H1 (cell line): ENCODE results near the gene MUSTN1. TPM values are rescaled to one million over a fixed set of nuclear protein-coding genes. Genes with fewer than 3 reads are reported as not detected.

Experiments
- CTCF ChIA-PET: fragments of 300-600 bp; sonication (Branson Sonifier 250); formaldehyde crosslinking; loops from one replicate; lab custom pipeline; 2021; ENCODE audit not compliant: partially characterized antibody; lab: Charles Lee
- POLR2A ChIA-PET: fragments of 300-600 bp; sonication (Branson Sonifier 250); formaldehyde crosslinking; loops from one replicate; lab custom pipeline; 2021; ENCODE audit warnings: inconsistent platforms; ENCODE audit not compliant: partially characterized antibody; lab: Charles Lee
- DNase-seq, 2 experiments: peaks; one replicate each; pipeline versions ENCODE4 v3.0.0 to v3.0.0-alpha.2; 2010 to 2022; ENCODE audit warnings: low spot score in 2 of 2, low read depth in 1 of 2, mixed read lengths in 1 of 2
- FAIRE-seq: peaks from 2 replicates; lab custom pipeline; 2011; peaks lifted over from hg19 to GRCh38; lab: Jason Lieb, UNC
- H2AFZ ChIP-seq: 2 replicates; pipeline ENCODE4 v1.8.1; 2012; ENCODE audit warnings: low read length, inconsistent platforms
- H2AK5ac ChIP-seq: 2 replicates; pipeline ENCODE4 v1.6.1; 2013; ENCODE audit warnings: low read depth, low read length
- H2BK120ac ChIP-seq: replicated peaks from 2 replicates; pipeline ENCODE3; 2013; ENCODE audit warnings: low read depth, low read length, inconsistent platforms
- H2BK12ac ChIP-seq: 2 replicates; pipeline ENCODE4 v1.6.1; 2013; ENCODE audit warnings: low read depth, low read length
- H2BK15ac ChIP-seq: 2 replicates; pipeline ENCODE4 v1.6.1; 2013; ENCODE audit warnings: low read length
- H2BK20ac ChIP-seq: 2 replicates; pipeline ENCODE4 v1.6.1; 2013; ENCODE audit warnings: low read length
- H2BK5ac ChIP-seq: 2 replicates; pipeline ENCODE4 v1.6.1; 2013; ENCODE audit warnings: low read depth, low read length
- H3K14ac ChIP-seq: 2 replicates; pipeline ENCODE4 v1.6.1; 2013; ENCODE audit warnings: inconsistent platforms; ENCODE audit not compliant: insufficient read length
- H3K18ac ChIP-seq: 2 replicates; pipeline ENCODE4 v1.6.1; 2013; ENCODE audit warnings: low read length; ENCODE audit errors: extremely low read depth
- H3K23ac ChIP-seq: 2 replicates; pipeline ENCODE4 v1.6.1; 2013; ENCODE audit warnings: inconsistent platforms; ENCODE audit not compliant: insufficient read length
- H3K23me2 ChIP-seq: 2 replicates; pipeline ENCODE4 v1.6.1; 2013; ENCODE audit warnings: low read depth, low read length
- H3K27ac ChIP-seq: 2 replicates; pipeline ENCODE4 v1.6.1; 2011; ENCODE audit warnings: low read depth, low read length, inconsistent platforms
- H3K27me3 ChIP-seq, 4 experiments: replicated peaks in 1 of 4; 1 replicate in 1 of 4; 2 replicates in 3 of 4; pipeline versions ENCODE4 v1.6.1 to v1.8.1; 2011 to 2013; ENCODE audit warnings: low read length in 3 of 4, mild to moderate bottlenecking in 3 of 4, inconsistent platforms in 2 of 4, mixed read lengths in 2 of 4, moderate library complexity in 1 of 4; ENCODE audit not compliant: control insufficient read depth in 3 of 4, insufficient read depth in 3 of 4; ENCODE audit errors: extremely low read depth in 1 of 4
- H3K36me3 ChIP-seq, 4 experiments: 2 replicates each; pipeline versions ENCODE4 v1.6.1 to v1.8.1; 2011 to 2013; ENCODE audit warnings: mild to moderate bottlenecking in 4 of 4, low read length in 3 of 4, moderate library complexity in 2 of 4, control low read depth in 1 of 4, inconsistent platforms in 1 of 4; ENCODE audit not compliant: insufficient read depth in 4 of 4, control insufficient read depth in 2 of 4
- H3K4ac ChIP-seq: replicated peaks from 2 replicates; pipeline ENCODE3; 2013; ENCODE audit warnings: low read length, low read depth, mixed read lengths, inconsistent platforms; ENCODE audit not compliant: insufficient read length
- H3K4me1 ChIP-seq, 4 experiments: replicated peaks in 1 of 4; 1 replicate in 1 of 4; 2 replicates in 3 of 4; pipeline versions ENCODE4 v1.6.1 to v1.8.1; 2011 to 2013; ENCODE audit warnings: low read length in 3 of 4, inconsistent platforms in 2 of 4, mixed read lengths in 1 of 4; ENCODE audit not compliant: insufficient read depth in 4 of 4, control insufficient read depth in 3 of 4
- H3K4me2 ChIP-seq, 2 experiments: 2 replicates each; pipeline versions ENCODE4 v1.6.1 to v1.8.1; 2011 to 2013; ENCODE audit warnings: low read depth in 2 of 2, low read length in 2 of 2, control low read depth in 1 of 2, inconsistent platforms in 1 of 2, mild to moderate bottlenecking in 1 of 2; ENCODE audit not compliant: insufficient read depth in 1 of 2
- H3K4me3 ChIP-seq, 4 experiments: fragments of 200-600, 300-600 bp in 1 of 4; sonication (generic), shearing (Covaris generic), sonication (Bioruptor Twin) in 1 of 4; 2 replicates each; pipeline versions ENCODE4 v1.5.1 to v1.8.1; 2011 to 2016; ENCODE audit warnings: low read length in 4 of 4, low read depth in 3 of 4, control low read depth in 2 of 4, inconsistent platforms in 2 of 4, mild to moderate bottlenecking in 2 of 4, mixed read lengths in 1 of 4, moderate library complexity in 1 of 4; ENCODE audit not compliant: insufficient read depth in 2 of 4; ENCODE audit errors: extremely low read depth in 1 of 4
- H3K56ac ChIP-seq: replicated peaks from 2 replicates; pipeline ENCODE3; 2013; ENCODE audit warnings: low read depth, mild to moderate bottlenecking, mixed read lengths, low read length, inconsistent platforms; ENCODE audit not compliant: insufficient read length
- H3K79me1 ChIP-seq: 2 replicates; pipeline ENCODE4 v1.6.1; 2013; ENCODE audit warnings: low read depth, low read length, control low read depth
- H3K79me2 ChIP-seq, 2 experiments: 2 replicates each; pipeline versions ENCODE4 v1.6.1 to v1.8.1; 2012 to 2013; ENCODE audit warnings: low read length in 2 of 2, mild to moderate bottlenecking in 2 of 2, inconsistent platforms in 1 of 2; ENCODE audit not compliant: insufficient read depth in 2 of 2, control insufficient read depth in 1 of 2
- H3K9ac ChIP-seq, 4 experiments: replicated peaks in 1 of 4; 1 replicate in 1 of 4; 2 replicates in 3 of 4; pipeline versions ENCODE4 v1.6.1 to v1.8.1; 2011 to 2013; ENCODE audit warnings: low read depth in 3 of 4, low read length in 3 of 4, control low read depth in 2 of 4, mild to moderate bottlenecking in 2 of 4, moderate library complexity in 2 of 4, inconsistent platforms in 1 of 4; ENCODE audit errors: extremely low read depth in 1 of 4
- H3K9me3 ChIP-seq, 2 experiments: 2 replicates each; pipeline versions ENCODE4 v1.6.1 to v1.8.1; 2012 to 2013; ENCODE audit warnings: mild to moderate bottlenecking in 2 of 2, moderate library complexity in 2 of 2, control low read depth in 1 of 2, inconsistent platforms in 1 of 2, low read depth in 1 of 2, low read length in 1 of 2, mixed read lengths in 1 of 2; ENCODE audit not compliant: insufficient read depth in 2 of 2
- H4K20me1 ChIP-seq, 2 experiments: replicated peaks in 1 of 2; 2 replicates each; pipeline versions ENCODE3 to v1.8.1; 2011 to 2013; ENCODE audit warnings: inconsistent platforms in 2 of 2, low read length in 2 of 2, mild to moderate bottlenecking in 1 of 2; ENCODE audit not compliant: insufficient read depth in 2 of 2, control insufficient read depth in 1 of 2
- H4K5ac ChIP-seq: 2 replicates; pipeline ENCODE4 v1.6.1; 2013; ENCODE audit warnings: low read length, low read depth, mixed read lengths, inconsistent platforms; ENCODE audit not compliant: insufficient read length
- H4K8ac ChIP-seq: 2 replicates; pipeline ENCODE4 v1.8.0; 2013; ENCODE audit warnings: mild to moderate bottlenecking, moderate library complexity, low read length, inconsistent platforms; ENCODE audit not compliant: insufficient read depth; ENCODE audit errors: extremely low read depth
- H4K91ac ChIP-seq: replicated peaks from 2 replicates; pipeline ENCODE3; 2013; ENCODE audit warnings: low read length, mixed read lengths, inconsistent platforms; ENCODE audit not compliant: insufficient read length
- ASH2L ChIP-seq: fragments of 200-600, 300-600 bp; sonication (generic); IDR thresholded peaks from one replicate; pipeline ENCODE4 v1.7.1; 2017; ENCODE audit warnings: low read length
- SIRT6 ChIP-seq: IDR thresholded peaks from one replicate; pipeline ENCODE4 v1.7.1; 2012; ENCODE audit warnings: low read length, inconsistent platforms
- WGBS, 2 experiments: shearing (Covaris generic) in 1 of 2; methylation state at CpG; one replicate each; pipeline versions ENCODE4 v1.1.6 to v1.1.7; 2013 to 2015; ENCODE audit warnings: low lambda C conversion rate in 2 of 2, mixed read lengths in 2 of 2, inconsistent platforms in 1 of 2, low coverage in 1 of 2, missing lambda C conversion rate in 1 of 2; ENCODE audit not compliant: insufficient replicate concordance in 2 of 2, insufficient coverage in 1 of 2, insufficient read length in 1 of 2; ENCODE audit errors: extremely low coverage in 1 of 2, missing lambda C conversion rate in 1 of 2; 5-methylcytosine and 5-hydroxymethylcytosine counted together
- polyA plus RNA-seq, 7 experiments: library from polyadenylated mRNA; depleted of rRNA in 3 of 7; stranded (reverse) in 5 of 7; unstranded in 2 of 7; fragments of >200 nt in 5 of 7; fragments of 200-250 nt in 2 of 7; gene quantifications; 1 replicate in 5 of 7; 2 replicates in 1 of 7; 4 replicates in 1 of 7; pipeline versions ENCODE4 v1.2.1 to v1.2.3, GENCODE V29; 2011 to 2013; ENCODE audit warnings: missing spikeins in 2 of 7, mixed read lengths in 2 of 7
- total RNA-seq: library from RNA; stranded (reverse); fragmentation: NEBNext Ultra II Directional; extraction: Animal tissue kit (Norgen Biotek cat#: 25700); gene quantifications from 2 replicates; pipeline ENCODE4 v1.2.1, GENCODE V29; 2021

Gene MUSTN1
- total and polyA plus RNA-seq, 2 of the 8 experiments (the other 6 are each of a cell fraction or from before 2014, with no cell fraction given), result 1.1 to 2.4 TPM

DNA sequence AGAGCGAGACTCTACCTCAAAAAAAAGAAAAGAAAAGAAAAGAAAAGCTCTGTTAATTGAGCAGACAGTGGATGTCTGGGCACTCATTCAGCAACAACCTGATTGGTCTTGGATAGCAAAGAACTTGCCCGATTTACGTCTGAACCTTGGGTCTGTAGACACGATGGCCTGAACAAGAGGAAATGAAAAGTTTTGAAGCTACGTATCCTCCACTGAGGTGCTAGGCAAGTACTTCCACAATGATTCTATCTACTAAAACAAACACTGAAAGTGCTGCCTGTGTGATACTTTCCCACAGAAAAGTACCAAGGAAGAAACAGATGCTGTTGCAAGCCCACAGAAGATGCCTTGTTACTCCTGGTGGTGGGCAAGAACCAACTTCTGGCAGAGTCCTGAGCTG lies 21.8 kb upstream of the MUSTN1 start:
- CTCF ChIA-PET, result interaction anchor here (0.7 to 2.2 kb wide), 9 partner anchors 9 to 343 kb away, joined by 3 to 8 read pairs (median 4); no protein-coding TSS in a partner anchor

More for the DNA sequence above, 21.8 kb upstream of the MUSTN1 start:
- no peak for DNase-seq
- FAIRE-seq, result no peak
- Histone ChIP-seq H3K14ac (no peak overlapping the region), H3K27ac (no peak overlapping the region; the same call in 1 of the 2 replicates), H3K9ac (no peak overlapping the region), H2BK5ac (no peak overlapping the region), H4K5ac (no peak overlapping the region), H3K4me2 (no peak overlapping the region), H3K9me3 (no peaks in the 10 kb centered on the region), H2BK20ac (no peak overlapping the region), H3K4me1 (no peaks in the 10 kb centered on the region), H2AK5ac (no peak overlapping the region), H2BK120ac (no peak overlapping the region), H4K91ac (no peak overlapping the region), H3K4ac (no peak overlapping the region), H3K23ac (no peak overlapping the region), H4K8ac (no peak overlapping the region), H3K4me3 (no peak overlapping the region), H4K20me1 (peaks cover 0 to 6% of the 10 kb centered on the region in 2 experiments), H3K27me3 (no peaks in the 10 kb centered on the region), H3K79me2 (no peaks in the 10 kb centered on the region), H3K79me1 (no peaks in the 10 kb centered on the region)
- 85% methylated on average over 5 of the region's 5 CpGs; no CpG with 5 or more reads in 1 of the 2 experiments for WGBS, 2 experiments
- POLR2A ChIA-PET, result interaction anchor here (0.9 kb wide), 1 partner anchor 13 kb away, joined by 3 read pairs; no protein-coding TSS in a partner anchor
- TF ChIP-seq SIRT6 (no peak), ASH2L (no peak)
- TF ChIP-seq, all 59 proteins: peak for 0
- peaks cover 0 to 4% (median 0%) of the 10 kb centered on the region in 4 experiments; a peak in 3 of 8 replicates for H3K36me3 ChIP-seq
- H3K56ac ChIP-seq, result no peak overlapping the region
- H2AFZ ChIP-seq, result no peak overlapping the region
- H2BK15ac ChIP-seq, result no peak overlapping the region
- no peak overlapping the region for H3K18ac ChIP-seq
- no peak overlapping the region for H2BK12ac ChIP-seq
- no peaks in the 10 kb centered on the region for H3K23me2 ChIP-seq
